GM18873 (cell line): ENCODE measurements around the gene SETSIP.
"Not testable (repeated sequence)": the region's sequence is repeated elsewhere in the genome, so short reads cannot be mapped to it uniquely, and the experiment has no call there.

Experiments used
- ATAC-seq: cut with Tn5 transposase; IDR thresholded peaks from one replicate; pipeline ENCODE4 v1.9.1; 2021; ENCODE audit warnings: mild to moderate bottlenecking, moderate library complexity, moderate number of reproducible peaks; ENCODE audit not compliant: unreplicated experiment, low FRiP score

The SETSIP gene

DNA sequence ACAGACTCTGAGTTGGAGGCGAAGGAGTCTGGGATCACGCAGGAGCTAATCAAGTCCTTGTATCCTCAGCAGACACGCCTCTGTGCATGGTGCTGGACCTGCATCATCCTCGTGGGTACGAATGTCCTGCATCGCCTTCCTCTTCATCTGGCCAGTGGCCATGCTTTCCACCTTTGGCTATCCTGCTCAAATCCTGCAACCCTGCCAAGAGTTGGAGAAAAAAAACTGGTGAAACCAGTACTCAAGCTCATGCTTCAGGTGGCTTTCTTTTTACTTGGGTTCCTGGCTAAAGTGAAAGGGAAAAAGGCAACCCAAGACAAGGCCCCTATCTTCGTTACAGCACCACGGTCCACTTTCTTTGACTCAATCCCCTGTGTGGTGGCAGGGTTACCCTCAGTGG lies 8.9 kb downstream of the SETSIP start:
- no peak for ATAC-seq

GRCh38 chr1:92065042-92065441 lies 10.2 kb downstream of the SETSIP start:
- no peak for ATAC-seq

DNA sequence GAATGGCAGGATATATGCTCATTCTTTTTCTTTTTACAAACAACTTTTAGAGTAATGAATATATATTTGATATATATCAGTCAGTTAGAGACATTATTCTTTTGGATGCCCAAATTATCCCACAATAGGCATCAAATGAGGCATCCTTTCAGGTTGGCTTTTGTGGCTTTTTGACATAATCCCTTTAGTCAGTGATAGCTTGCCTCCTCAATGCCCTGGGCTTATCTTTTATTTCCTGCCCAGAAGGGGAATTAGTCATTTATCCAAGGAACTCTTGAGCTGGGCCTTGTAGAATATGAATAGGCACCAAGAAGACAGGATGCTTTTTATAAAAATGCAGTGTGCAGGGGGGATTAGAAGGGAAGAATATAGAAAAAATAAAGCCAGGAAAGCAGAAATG lies 23.3 kb downstream of the SETSIP start:
- ATAC-seq: no peak

DNA sequence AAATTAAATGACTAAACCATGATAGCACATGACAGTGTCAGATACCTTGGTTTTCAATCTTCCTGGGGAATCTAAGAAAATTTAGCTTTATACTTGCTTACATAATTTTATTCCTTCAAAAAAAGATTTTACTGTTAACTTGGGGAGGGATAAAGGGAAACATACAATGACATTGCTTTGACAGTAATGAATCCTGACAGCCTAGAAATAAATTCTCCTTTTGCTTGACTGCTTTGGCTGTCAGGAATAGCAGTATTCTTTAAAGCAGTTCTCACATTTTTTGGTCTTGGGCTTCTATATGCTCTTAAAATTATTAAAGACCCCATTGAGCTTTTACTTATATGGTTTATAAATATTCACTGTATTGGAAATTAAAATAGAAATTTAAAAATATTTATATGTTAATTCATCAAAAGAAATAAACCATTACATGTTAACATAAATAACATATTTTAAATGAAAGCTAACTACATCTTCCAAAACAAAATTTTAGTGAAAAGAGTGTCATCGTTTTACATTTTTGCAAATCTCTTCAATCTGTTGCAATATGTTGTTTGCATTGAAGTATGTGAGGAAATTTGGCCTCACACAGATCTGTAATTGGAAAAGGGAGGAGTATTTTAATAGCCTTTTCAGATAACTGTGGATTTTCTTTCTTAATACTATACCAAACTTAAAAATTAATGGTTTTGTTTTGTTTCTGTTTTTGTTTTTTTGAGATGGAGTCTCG lies 29.3 kb downstream of the SETSIP start:
- ATAC-seq: no peak

DNA sequence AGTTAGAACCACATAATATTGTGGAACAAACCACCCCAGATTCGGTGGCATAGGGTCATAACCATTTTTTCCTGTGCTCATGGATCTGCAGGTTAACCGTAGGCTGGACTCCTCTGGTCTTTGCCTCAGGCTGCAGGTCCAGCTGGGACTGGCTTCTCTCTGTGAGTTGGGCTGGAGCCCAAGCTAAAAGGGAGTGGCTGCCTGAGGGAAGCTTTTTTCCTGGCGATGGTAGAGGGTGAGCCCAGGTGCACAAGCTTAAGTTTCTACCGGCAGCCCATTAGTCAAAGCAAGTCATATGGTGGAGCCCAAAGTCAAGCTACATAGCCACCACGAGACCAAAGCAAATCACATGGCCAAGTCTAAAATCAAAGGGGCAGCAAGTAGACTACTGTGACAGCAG lies 31.6 kb downstream of the SETSIP start:
- no peak for ATAC-seq

DNA sequence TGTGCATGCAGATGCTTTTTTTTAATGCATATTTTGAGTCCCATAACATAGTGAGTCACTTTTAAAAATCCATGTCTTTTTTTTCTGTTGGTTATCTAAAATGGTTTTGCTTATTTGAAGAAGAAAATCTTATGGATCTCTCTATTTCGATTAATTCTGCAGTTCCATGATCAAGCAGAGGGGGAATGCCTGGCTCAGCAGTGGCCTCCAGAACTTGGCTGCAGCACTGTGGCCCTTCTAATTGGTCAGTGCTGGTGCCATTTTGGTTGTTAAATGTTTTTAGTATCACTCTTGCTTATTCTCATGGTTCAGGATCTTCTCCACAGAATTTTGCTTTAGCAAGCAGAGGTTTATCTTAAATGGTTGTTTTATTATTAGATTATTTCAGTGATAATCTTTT lies 34.2 kb downstream of the SETSIP start:
- no peak for ATAC-seq

- ATAC-seq: no peak
Observed at GRCh38 chr1:92038695-92039346, 36.4 kb downstream of the SETSIP start.

- no peak for ATAC-seq
Observed at GRCh38 chr1:92037400-92037799, 37.8 kb downstream of the SETSIP start.

DNA sequence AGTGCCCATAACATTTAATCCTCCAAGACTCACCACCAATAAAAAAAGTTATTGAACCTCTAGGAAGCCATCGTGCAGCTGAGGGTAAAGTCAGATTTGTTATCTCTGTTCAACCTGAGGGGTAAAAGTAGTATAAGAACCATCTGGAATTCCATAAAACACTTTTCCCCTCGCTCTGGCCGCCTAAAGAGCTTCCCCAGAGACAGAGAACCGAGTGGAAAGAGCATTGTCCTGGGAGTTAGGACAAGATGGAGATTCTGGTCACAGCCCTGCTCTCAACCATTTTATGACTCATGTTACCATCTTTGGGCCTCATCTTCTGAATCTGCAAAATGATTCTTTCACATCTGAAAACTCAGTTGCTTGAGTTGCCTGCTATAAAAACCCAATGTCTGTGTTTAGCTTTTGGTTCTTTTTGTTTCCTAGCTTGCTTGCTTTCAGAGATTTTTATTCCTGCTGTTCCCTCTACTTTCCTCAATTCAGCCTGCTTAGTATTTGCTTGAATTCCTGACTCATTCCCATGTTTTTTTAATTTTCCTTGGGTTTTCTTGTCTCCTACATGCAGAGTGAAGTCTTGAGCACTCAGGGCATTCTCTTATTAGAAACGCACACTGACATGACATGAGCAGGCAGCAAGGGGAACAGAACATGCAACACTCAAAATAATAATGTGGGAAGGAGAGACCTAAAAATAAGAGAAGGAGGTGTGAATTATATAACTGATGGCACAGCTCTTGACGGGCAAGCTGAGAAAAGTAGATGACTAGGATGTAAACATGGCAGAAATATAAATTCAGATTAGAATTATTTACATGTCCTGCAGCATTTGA lies 43.7 kb downstream of the SETSIP start:
- no peak for ATAC-seq

- ATAC-seq: no peak
Observed at GRCh38 chr1:92030656-92031107, 44.5 kb downstream of the SETSIP start.

DNA sequence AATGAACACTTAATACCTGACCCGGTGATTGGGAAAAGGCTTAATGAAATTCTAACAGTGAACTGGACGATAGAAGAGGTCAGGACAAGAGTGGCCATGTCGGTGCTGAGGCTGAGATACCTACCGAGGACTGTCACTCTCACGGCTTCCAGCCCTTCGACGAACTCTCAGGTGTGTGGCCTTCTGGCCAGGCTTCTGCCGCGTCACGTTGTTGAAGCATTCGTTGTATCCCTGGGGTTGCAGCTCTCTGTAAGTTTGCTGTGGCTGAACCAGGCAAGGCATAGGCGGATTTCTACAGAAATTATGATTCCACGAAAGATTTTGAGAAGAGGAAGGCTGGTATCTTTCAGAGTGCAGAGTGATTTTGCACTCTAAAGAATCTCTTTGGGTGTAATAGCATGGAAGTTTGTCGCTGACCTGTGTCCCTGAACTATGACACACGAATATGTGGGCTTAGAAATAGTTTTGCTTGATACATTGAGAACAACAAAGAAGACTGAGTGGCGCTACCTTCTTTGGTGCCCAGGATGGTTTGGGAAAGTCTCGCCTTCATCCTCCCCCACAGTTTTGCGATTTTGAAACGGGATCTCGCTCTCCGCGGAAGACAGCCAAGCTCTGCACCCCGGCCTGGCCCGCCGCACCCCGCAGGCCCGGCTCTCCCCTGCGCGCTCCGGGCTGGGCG lies 45.8 kb downstream of the SETSIP start:
- no peak for ATAC-seq

DNA sequence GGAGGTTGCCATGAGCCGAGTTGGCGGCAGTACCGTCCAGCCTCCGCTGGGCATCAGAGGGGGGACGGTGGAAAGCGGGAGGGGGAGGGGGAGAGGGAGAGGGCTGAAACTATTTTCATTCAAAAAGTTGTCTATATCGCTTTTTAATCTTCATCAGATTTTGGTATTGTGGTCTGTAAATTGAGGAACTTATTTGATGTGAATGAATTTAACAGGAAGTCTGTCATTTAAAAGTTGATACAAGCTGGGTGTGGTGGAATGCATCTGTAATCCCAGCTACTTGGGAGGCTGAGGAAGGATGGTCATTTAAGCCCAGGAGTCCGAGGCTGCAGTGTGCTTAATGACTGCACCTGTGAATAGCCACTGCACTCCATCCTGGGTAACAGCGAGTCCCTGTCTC lies 48.4 kb downstream of the SETSIP start:
- no peak for ATAC-seq

DNA sequence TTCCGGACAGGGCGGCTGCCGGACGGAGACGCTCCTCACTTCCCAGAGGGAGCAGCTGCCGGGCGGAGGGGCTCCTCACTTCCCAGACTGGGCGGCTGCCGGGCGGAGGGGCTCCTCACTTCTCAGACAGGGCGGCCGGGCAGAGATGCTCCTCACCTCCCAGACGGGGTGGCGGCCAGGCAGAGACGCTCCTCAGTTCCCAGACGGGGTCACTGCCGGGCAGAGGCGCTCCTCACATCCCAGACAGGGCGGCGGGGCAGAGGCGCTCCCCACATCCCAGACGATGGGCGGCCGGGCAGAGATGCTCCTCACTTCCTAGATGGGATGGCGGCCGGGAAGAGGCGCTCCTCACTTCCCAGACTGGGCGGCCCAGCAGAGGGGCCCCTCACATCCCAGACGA lies 49.2 kb downstream of the SETSIP start:
- ATAC-seq: not testable (repeated sequence)
